ENCODE results near the gene TRIM59.

The TRIM59 gene

GRCh38 chr3:160451602-160452001, 2.0 kb upstream of the TRIM59 start:
- no peak overlapping the region for H3K9ac ChIP-seq (ENCODE audit: insufficient read length)
- H3K27ac ChIP-seq: no peak overlapping the region
- H3K9me3 ChIP-seq (ENCODE audit: low read depth, low read length): no peaks in the 10 kb centered on the region
- no peak overlapping the region for H3K4me3 ChIP-seq
- no peaks in the 10 kb centered on the region for H3K36me3 ChIP-seq (ENCODE audit: insufficient read depth, low read length)
- DNase-seq (ENCODE audit: low read depth, low spot score): no peak
- TF ChIP-seq FOXP2 (optimal IDR thresholded peaks at IDR 0.05; ENCODE audit: control extremely low read depth, extremely low read length, insufficient read depth): no peak
- no peak for TF ChIP-seq POLR2AphosphoS5 (IDR thresholded peaks at IDR 0.05; ENCODE audit: borderline replicate concordance, low read depth, low read length)
- no peak for TF ChIP-seq EZH2 (IDR thresholded peaks at IDR 0.05)

GRCh38 chr3:160450846-160451245, 1.3 kb upstream of the TRIM59 start:
- Histone ChIP-seq H3K9ac (ENCODE audit: insufficient read length) (no peak overlapping the region), H3K27ac (no peak overlapping the region), H3K4me3 (no peak overlapping the region), H3K36me3 (ENCODE audit: insufficient read depth, low read length) (no peaks in the 10 kb centered on the region), H3K9me3 (ENCODE audit: low read depth, low read length) (no peaks in the 10 kb centered on the region)
- no peak for TF ChIP-seq POLR2AphosphoS5 (IDR thresholded peaks at IDR 0.05; ENCODE audit: borderline replicate concordance, low read depth, low read length)
- no peak for TF ChIP-seq FOXP2 (optimal IDR thresholded peaks at IDR 0.05; ENCODE audit: control extremely low read depth, extremely low read length, insufficient read depth)
- TF ChIP-seq EZH2 (IDR thresholded peaks at IDR 0.05): no peak
- no peak for DNase-seq (ENCODE audit: low read depth, low spot score)

GRCh38 chr3:160448845-160449635, 546 bp downstream of the TRIM59 start:
- TF ChIP-seq FOXP2 (optimal IDR thresholded peaks at IDR 0.05; ENCODE audit: control extremely low read depth, extremely low read length, insufficient read depth) (no peak), EZH2 (IDR thresholded peaks at IDR 0.05) (no peak), POLR2AphosphoS5 (IDR thresholded peaks at IDR 0.05; ENCODE audit: borderline replicate concordance, low read depth, low read length) (no peak)
- no peak overlapping the region for H3K4me3 ChIP-seq
- no peaks in the 10 kb centered on the region for H3K36me3 ChIP-seq (ENCODE audit: insufficient read depth, low read length)
- DNase-seq (ENCODE audit: low read depth, low spot score): no peak
- H3K9me3 ChIP-seq (ENCODE audit: low read depth, low read length): no peaks in the 10 kb centered on the region
- no peak overlapping the region for H3K27ac ChIP-seq
- no peak overlapping the region for H3K9ac ChIP-seq (ENCODE audit: insufficient read length)

GRCh38 chr3:160447544-160447943, 2.0 kb downstream of the TRIM59 start:
- Histone ChIP-seq H3K36me3 (ENCODE audit: insufficient read depth, low read length) (no peaks in the 10 kb centered on the region), H3K9me3 (ENCODE audit: low read depth, low read length) (no peaks in the 10 kb centered on the region), H3K9ac (ENCODE audit: insufficient read length) (peak overlapping the region; percentile 18), H3K4me3 (no peak overlapping the region), H3K27ac (no peak overlapping the region; the same call in 1 of the 2 replicates)
- no peak for TF ChIP-seq EZH2 (IDR thresholded peaks at IDR 0.05)
- TF ChIP-seq FOXP2 (optimal IDR thresholded peaks at IDR 0.05; ENCODE audit: control extremely low read depth, extremely low read length, insufficient read depth): no peak
- no peak for TF ChIP-seq POLR2AphosphoS5 (IDR thresholded peaks at IDR 0.05; ENCODE audit: borderline replicate concordance, low read depth, low read length)
- DNase-seq (ENCODE audit: low read depth, low spot score): no peak

GRCh38 chr3:160446522-160447056, 3.0 kb downstream of the TRIM59 start:
- Histone ChIP-seq H3K27ac (no peak overlapping the region), H3K9me3 (ENCODE audit: low read depth, low read length) (no peaks in the 10 kb centered on the region), H3K9ac (ENCODE audit: insufficient read length) (no peak overlapping the region), H3K4me3 (no peak overlapping the region), H3K36me3 (ENCODE audit: insufficient read depth, low read length) (no peaks in the 10 kb centered on the region)
- DNase-seq (ENCODE audit: low read depth, low spot score): no peak
- TF ChIP-seq POLR2AphosphoS5 (IDR thresholded peaks at IDR 0.05; ENCODE audit: borderline replicate concordance, low read depth, low read length): no peak
- TF ChIP-seq FOXP2 (optimal IDR thresholded peaks at IDR 0.05; ENCODE audit: control extremely low read depth, extremely low read length, insufficient read depth): no peak
- TF ChIP-seq EZH2 (IDR thresholded peaks at IDR 0.05): no peak

- H3K27ac ChIP-seq: no peak overlapping the region
- H3K36me3 ChIP-seq (ENCODE audit: insufficient read depth, low read length): no peaks in the 10 kb centered on the region
- no peaks in the 10 kb centered on the region for H3K9me3 ChIP-seq (ENCODE audit: low read depth, low read length)
- DNase-seq (ENCODE audit: low read depth, low spot score): no peak
- TF ChIP-seq FOXP2 (optimal IDR thresholded peaks at IDR 0.05; ENCODE audit: control extremely low read depth, extremely low read length, insufficient read depth): no peak
- no peak for TF ChIP-seq EZH2 (IDR thresholded peaks at IDR 0.05)
- no peak for TF ChIP-seq POLR2AphosphoS5 (IDR thresholded peaks at IDR 0.05; ENCODE audit: borderline replicate concordance, low read depth, low read length)
- no peak overlapping the region for H3K9ac ChIP-seq (ENCODE audit: insufficient read length)
- H3K4me3 ChIP-seq: no peak overlapping the region
Measured at GRCh38 chr3:160445854-160446253, 3.7 kb downstream of the TRIM59 start.

- Histone ChIP-seq H3K9me3 (ENCODE audit: low read depth, low read length) (no peaks in the 10 kb centered on the region), H3K27ac (no peak overlapping the region), H3K36me3 (ENCODE audit: insufficient read depth, low read length) (no peaks in the 10 kb centered on the region; the same call in 1 of the 2 replicates), H3K9ac (ENCODE audit: insufficient read length) (no peak overlapping the region), H3K4me3 (no peak overlapping the region)
- no peak for DNase-seq (ENCODE audit: low read depth, low spot score)
- no peak for TF ChIP-seq POLR2AphosphoS5 (IDR thresholded peaks at IDR 0.05; ENCODE audit: borderline replicate concordance, low read depth, low read length)
- TF ChIP-seq FOXP2 (optimal IDR thresholded peaks at IDR 0.05; ENCODE audit: control extremely low read depth, extremely low read length, insufficient read depth): no peak
- no peak for TF ChIP-seq EZH2 (IDR thresholded peaks at IDR 0.05)
Measured at GRCh38 chr3:160444411-160444810, 5.2 kb downstream of the TRIM59 start.

GRCh38 chr3:160440687-160441086, 8.9 kb downstream of the TRIM59 start:
- TF ChIP-seq POLR2AphosphoS5 (IDR thresholded peaks at IDR 0.05; ENCODE audit: borderline replicate concordance, low read depth, low read length) (no peak; the same call in 1 of the 2 replicates), FOXP2 (optimal IDR thresholded peaks at IDR 0.05; ENCODE audit: control extremely low read depth, extremely low read length, insufficient read depth) (no peak), EZH2 (IDR thresholded peaks at IDR 0.05) (no peak)
- H3K9me3 ChIP-seq (ENCODE audit: low read depth, low read length): no peaks in the 10 kb centered on the region
- H3K27ac ChIP-seq: peak overlapping the region; percentile 79
- H3K36me3 ChIP-seq (ENCODE audit: insufficient read depth, low read length): peaks cover 23% of the 10 kb centered on the region
- no peak overlapping the region for H3K9ac ChIP-seq (ENCODE audit: insufficient read length)
- no peak for DNase-seq (ENCODE audit: low read depth, low spot score)
- no peak overlapping the region; the same call in 1 of the 2 replicates for H3K4me3 ChIP-seq
